Measurements from ENCODE around the gene HIBADH.

DNA sequence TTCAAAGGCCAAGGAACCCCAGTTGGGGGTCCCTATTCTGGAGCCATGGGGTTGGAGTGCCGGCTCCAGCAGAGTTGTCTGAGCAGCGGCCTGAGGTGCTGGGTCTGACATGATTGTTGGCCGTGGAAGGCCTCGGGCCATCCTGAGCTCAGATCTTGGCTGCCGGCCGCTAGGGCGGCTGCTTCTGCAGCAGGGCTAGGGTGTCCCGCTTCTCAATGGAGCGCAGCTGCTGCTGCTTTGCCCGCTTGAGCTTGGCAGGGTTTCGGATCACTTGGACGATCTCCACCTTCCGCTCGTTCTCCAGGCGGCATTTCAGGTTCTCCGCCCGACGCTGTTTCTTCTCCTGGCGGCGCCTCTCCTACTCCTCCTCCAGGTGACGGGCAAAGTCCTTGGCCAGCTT lies 171.1 kb downstream of the HIBADH start:
- TF ChIP-seq, protein P1, sequence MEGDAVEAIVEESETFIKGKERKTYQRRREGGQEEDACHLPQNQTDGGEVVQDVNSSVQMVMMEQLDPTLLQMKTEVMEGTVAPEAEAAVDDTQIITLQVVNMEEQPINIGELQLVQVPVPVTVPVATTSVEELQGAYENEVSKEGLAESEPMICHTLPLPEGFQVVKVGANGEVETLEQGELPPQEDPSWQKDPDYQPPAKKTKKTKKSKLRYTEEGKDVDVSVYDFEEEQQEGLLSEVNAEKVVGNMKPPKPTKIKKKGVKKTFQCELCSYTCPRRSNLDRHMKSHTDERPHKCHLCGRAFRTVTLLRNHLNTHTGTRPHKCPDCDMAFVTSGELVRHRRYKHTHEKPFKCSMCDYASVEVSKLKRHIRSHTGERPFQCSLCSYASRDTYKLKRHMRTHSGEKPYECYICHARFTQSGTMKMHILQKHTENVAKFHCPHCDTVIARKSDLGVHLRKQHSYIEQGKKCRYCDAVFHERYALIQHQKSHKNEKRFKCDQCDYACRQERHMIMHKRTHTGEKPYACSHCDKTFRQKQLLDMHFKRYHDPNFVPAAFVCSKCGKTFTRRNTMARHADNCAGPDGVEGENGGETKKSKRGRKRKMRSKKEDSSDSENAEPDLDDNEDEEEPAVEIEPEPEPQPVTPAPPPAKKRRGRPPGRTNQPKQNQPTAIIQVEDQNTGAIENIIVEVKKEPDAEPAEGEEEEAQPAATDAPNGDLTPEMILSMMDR (IDR thresholded peaks at IDR 0.05), result no peak
- no peak for TF ChIP-seq POLR2A (IDR thresholded peaks at IDR 0.05)
